Ovary (tissue), 3 donors: ENCODE data around the gene TTC7B.

Experiments used
- CTCF ChIP-seq, 3 donors: fragments of 450-650 bp in 2 of 3; fragments of 200-600 bp in 1 of 3; IDR thresholded peaks; one replicate each; pipeline versions ENCODE4 v1.5.1 to v1.8.0; 2016 to 2022; ENCODE audit warnings: antibody characterized with exemption in 3 of 3, mild to moderate bottlenecking in 1 of 3
- EP300 ChIP-seq: sonication (generic); formaldehyde crosslinking; IDR thresholded peaks from one replicate; pipeline ENCODE4 v1.6.1; 2017; ENCODE audit warnings: antibody characterized with exemption
- POLR2A ChIP-seq: fragments of 450-650 bp; IDR thresholded peaks from one replicate; pipeline ENCODE4 v1.6.1; 2017; ENCODE audit warnings: antibody characterized with exemption, mild to moderate bottlenecking, moderate library complexity
- donor health status: DM: no; HTN: no; CAD: no.

- no peak for TF ChIP-seq CTCF (IDR thresholded peaks at IDR 0.05)
- no peak for TF ChIP-seq POLR2A
- no peak for TF ChIP-seq EP300
Observed at GRCh38 chr14:90518941-90519256, 297.3 kb downstream of the TTC7B start.
